Raji (cell line): ENCODE results near the gene KCTD10.

Experiments
- POLR2A ChIP-seq: IDR thresholded peaks from 2 replicates; pipeline ENCODE4 v1.6.1; 2011; ENCODE audit warnings: low read depth, low read length, control low read depth; ENCODE audit not compliant: insufficient read depth

The KCTD10 gene

GRCh38 chr12:109502332-109502731 lies 25.2 kb upstream of the KCTD10 start:
- no peak for TF ChIP-seq POLR2A

DNA sequence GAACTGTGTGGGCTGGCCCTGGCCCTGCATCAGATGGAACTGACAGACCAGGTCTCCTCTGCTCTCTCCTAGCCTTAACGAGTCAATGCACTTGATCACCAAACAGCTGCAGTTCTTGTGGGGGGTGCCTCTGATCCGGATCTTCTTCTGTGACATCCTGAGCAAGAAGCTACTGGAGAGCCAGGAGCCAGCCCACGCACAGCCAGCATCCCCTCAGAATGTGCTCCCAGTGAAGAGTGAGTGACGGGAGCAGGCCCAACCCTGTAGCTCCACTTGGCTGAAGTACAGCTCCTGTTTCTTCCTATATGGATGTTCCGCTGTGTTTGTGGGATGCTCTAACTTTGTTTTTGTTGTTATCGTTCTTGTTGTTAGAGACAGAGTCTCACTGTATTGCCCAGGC lies 24.2 kb upstream of the KCTD10 start:
- no peak for TF ChIP-seq POLR2A

DNA sequence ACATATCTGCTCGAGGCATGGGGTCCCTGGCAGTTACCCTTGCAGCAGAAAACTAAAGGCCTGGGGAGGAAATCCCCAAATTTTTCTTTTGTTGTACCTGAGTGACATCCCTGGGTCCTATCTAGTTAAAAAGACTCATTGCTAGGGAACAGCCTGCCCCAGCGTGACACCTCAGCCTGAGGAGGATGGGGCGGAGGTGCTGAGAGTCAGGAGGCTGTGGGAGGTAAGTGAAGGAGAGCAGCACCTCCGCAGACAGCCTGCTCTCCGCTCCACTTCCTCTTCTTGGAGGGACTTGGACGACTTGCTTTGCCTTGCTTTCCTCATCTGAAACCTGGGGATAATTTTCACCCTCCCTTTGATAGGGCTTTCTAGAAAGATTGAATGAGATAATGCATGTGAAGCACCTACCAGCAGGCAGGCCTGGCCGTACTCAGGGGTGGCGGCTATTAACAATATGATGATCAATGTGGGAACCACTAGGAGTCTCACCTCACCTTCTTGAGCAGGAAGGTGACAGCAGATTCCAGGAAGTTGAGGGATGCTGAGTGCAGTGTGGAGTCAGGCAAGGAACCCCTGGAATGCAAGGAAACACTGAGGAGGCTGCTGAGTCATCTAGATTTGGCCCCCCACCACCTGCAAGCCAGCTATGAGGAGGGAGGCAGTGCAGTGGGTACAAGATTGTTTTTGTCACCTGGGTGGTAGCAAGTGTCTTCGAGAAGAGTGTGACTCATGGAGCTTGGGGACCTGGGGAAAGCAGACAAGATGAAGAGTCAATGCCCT lies 23.5 kb upstream of the KCTD10 start:
- no peak for TF ChIP-seq POLR2A

GRCh38 chr12:109497675-109498074 lies 20.6 kb upstream of the KCTD10 start:
- no peak for TF ChIP-seq POLR2A

- no peak for TF ChIP-seq POLR2A
Observed at GRCh38 chr12:109496306-109496705, 19.2 kb upstream of the KCTD10 start.

DNA sequence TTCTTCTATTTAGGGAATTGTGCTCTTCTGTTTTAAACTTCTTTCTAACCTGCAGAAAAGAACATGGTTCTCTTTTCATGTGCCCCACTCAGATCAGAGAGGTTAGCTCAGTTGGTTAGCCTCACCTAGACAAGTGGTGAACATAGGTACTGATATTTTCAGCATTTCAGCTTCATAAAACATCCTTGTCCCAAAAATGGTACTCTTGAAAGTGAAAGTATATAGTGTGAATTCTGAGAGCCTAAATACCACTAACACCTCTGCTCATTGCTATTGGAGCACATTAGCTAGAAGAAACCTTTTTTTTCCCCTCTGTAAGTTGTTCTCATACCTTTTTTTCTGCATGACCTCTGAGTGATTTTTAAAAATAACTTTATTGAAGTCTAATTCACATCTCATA lies 17.9 kb upstream of the KCTD10 start:
- TF ChIP-seq POLR2A: no peak

DNA sequence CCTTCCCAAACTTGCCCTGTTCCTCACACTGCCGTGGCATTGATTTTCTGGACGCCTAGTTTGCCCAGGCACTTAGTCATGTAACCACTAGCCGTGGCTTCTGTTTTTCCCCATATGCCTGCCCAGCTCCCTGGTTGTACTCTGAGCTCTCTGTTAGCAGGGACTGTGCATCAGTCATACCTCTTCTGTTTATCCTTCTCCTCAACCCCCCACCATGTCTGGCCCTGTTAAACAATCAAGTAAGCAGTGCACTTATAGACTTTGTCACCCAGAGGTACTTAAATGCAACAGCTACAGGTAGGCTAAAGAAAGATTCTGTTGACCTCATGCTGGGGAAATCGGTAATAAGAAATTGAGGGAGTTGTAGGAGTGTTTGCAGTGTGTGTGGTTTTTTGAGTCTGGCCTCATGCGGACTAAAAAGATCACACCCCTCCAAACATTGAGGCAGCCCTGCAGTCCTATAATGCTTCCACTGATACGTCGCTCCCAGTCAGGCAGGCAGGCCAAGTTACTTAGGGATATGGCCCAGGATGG lies 17.3 kb upstream of the KCTD10 start:
- no peak for TF ChIP-seq POLR2A

DNA sequence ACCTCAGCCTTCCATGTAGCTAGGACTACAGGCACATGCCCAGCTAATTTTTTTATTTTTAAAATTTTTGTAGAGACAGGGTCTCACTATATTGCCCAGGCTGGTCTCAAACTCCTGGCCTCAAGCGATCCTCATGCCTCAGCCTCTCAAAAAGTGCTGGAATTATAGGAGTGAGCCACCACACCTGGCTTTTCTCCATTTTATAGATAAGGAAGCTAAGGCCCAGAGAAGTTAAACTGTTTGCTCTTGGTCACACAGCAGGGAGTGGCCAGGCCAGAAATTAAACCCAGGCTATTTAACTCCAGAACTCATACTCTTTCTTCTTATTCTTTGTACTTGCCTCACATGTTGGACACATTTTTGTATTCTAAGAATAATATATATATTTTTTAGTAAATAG lies 16.8 kb upstream of the KCTD10 start:
- no peak for TF ChIP-seq POLR2A

DNA sequence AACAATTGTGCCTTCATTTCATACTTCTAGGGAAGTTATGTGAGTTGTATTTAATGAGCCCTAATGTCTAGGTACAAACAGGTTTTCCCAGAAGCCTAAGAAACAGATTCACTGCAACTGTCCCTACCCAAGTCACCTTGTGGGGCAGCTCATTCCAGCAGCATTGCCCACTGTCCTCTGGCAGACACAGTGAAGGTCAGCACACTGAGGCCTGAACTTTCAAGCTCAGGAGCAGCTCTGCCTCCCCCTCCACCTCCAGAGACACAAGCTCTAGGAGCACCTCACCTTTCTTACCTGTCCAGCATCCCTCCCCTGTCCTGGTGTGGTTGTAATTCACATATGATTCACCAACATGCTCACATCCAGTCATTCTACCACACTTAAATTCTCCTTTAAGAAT lies 16.0 kb upstream of the KCTD10 start:
- TF ChIP-seq POLR2A: no peak

DNA sequence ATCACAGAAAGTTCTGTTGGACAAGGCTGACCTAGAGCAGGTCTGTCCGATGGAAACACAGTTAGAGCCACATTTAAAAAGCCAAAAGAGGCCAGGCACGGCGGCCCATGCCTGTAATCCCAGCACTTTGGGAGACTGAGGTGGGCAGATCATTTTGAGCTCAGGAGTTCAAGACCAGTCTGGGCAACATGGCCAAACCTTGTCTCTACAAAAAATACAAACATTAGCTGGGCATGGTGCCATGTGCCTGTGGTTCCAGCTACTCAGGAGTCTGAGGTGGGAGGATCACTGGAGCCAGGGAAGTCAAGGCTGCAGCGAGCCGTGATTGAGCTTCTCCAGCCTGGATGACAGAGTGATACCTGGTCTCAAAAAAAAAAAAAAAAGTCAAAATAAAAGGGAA lies 15.3 kb upstream of the KCTD10 start:
- TF ChIP-seq POLR2A: no peak

DNA sequence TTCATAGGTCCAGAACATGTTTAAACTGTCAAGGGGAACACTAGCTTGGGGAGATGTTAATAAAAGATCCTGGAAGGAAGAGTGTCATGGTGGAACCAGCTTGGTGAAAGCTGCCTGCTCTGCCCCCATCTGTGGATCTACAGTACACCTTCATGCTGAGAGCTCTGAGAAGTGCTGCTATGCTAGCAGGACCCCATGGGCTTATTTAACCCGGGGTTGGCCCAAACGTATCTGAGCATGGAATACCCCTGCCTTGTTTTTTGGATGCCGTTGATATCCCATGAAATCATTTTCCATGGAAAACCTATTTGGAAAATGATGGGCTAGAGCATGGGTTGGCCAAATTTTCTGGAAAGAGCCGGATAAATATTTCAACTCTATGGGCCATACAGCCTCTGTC lies 14.6 kb upstream of the KCTD10 start:
- no peak for TF ChIP-seq POLR2A

- no peak for TF ChIP-seq POLR2A
Observed at GRCh38 chr12:109489955-109490565, 13.0 kb upstream of the KCTD10 start.

DNA sequence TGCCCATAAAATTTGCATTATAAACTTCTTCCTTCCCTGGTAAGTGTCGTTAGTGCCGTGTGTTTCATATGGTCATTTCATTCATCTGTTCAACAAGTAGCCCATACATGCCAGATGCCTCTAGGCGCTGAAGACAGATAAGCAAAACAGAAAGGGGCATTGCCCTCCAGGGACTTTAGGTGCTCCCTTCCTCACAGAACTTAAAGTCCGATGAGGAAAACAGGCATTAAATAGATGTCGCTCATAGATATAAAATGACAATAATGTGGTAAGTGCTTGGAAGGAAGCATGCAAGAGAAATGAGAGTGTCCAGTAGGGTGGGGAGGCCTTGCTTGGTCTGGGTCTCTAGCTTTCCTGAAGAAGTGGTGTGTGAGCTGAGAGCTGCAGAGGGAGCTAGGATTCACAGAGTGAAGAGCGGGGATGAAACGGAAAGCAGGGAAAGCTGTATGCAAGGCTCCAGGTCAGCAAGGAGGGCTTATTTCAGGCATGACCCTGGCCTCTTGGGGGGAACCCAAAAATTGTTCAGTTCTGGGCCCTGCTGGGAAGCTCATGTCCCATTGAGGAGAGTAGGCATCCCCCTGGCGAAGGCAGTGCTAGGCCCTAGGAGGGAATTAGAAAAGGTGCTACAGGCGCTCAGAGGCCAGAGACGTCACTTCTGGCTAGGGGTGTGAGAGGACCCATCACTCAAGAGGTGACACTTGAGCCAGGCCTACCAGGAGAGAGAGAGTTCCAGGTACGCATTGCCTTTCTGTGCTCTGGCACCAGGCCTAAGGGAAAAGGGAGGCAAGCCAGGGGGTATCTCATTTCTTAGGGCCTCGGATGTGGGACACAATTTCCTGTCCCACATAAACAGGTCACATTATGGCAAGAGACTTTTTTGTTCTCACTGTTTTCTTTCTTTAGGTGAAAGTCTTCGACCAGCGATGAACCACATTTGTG lies 12.2 kb upstream of the KCTD10 start:
- no peak for TF ChIP-seq POLR2A

- TF ChIP-seq POLR2A: no peak
Observed at GRCh38 chr12:109488051-109488665, 11.1 kb upstream of the KCTD10 start.
